Fibroblast of skin of abdomen (primary cell): ENCODE measurements around the gene STARD3.

ENCODE experiments used
- DNase-seq: peaks from one replicate; pipeline ENCODE4 v3.0.0-alpha.2; 2013

STARD3 gene

GRCh38 chr17:39639043-39639442 lies 2.1 kb downstream of the STARD3 start:
- DNase-seq, result no peak

GRCh38 chr17:39639566-39640458 lies 2.9 kb downstream of the STARD3 start:
- no peak for DNase-seq

DNA sequence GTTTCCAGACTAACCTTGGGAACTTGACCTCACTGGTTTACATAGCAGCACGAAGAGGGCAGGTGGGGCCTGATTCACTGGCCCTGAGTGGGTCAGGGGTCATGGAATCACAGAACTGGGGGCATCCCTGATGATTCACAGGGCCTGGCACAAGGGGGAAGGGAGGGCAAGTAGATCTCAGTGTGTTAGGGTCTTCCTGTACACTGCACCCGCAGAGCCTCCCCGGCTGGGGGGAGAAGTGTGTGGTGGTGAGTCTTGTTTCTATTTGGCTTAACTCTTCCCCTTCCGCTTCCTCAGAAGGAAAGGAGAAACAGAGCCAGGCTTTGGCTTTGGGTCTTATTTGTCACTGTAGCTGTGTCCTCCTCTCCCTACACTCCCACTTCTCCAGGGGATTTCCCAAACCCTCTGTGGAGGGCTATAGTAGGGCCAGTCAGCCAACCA lies 3.7 kb downstream of the STARD3 start:
- DNase-seq, result no peak

DNA sequence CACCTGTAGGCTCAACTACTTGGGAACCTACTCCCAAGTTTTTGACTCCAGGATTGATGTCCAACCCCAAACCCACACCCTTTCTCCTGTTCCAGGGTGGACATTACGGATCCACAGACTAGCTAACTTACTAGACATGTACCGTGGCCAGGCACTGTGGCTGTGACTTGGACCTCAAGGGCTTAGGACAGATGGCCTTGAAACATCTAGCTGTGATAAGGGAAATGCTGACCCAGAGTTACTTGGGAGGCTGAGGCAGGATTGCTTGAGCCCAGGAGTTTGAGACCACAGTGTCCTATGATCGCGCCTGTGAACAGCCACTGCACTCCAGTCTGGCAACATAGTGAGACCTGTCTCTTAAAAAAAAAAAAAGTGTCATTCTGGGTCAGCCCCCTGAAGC lies 4.2 kb downstream of the STARD3 start:
- DNase-seq, result no peak

- DNase-seq, result no peak
Observed at GRCh38 chr17:39641883-39642282, 4.9 kb downstream of the STARD3 start.

- DNase-seq, result no peak
Observed at GRCh38 chr17:39642291-39643074, 5.5 kb downstream of the STARD3 start.

DNA sequence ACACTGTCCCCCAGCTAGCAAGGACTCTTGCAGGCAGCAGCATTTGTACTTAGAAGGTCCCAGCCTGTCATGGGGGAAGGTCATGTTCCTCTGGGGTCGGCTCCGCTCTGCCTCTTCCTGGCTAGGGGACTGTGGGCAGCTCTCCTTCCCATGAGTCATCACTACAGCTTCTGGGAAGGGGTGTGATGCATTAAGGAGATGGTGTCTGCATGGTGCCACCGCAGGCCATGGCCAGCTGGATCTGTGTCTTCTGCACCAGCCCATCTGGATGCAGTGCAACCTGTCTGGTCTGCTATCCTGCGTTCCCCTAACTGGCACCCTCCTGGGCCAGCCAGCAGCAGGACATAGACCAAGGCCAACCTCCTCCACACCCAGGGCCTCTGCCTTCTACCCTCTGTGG lies 6.3 kb downstream of the STARD3 start:
- no peak for DNase-seq

- no peak for DNase-seq
Observed at GRCh38 chr17:39647256-39647655, 10.3 kb downstream of the STARD3 start.

DNA sequence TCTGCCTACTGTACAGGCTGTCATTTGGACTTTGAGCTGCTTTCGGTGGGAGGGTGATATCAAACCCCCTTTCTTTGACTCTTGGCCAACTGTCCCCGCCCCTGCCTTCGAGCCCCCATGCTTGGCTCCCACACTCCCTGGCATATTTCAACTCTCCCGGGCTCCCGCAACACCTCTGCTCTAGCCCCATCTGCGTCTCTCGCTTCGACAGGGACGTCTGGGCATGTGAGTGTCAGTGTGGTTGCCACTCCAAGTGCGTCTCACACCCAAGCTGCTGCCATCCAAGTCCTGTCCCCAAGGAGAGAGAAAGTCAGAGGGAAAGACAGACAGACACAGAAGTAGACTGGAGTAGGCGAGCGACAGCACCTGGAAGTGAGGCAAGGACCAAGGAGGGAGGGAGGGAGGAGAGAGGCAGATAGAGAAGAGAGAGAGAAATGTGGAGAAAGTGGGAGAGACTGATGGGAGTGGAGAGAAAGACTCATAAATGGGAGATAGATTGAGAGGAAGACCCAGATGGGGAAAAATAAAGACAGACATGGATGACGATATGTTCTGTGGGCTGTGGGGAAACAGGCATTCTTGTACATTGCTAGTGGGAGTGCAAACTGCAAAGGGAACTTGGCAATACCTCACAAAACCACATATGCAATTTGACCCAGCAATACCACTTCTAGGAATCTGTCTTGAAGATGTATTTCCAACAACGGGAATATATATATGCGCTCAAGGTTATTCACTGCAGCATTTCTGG lies 11.8 kb downstream of the STARD3 start:
- DNase-seq, result peak; percentile 85

DNA sequence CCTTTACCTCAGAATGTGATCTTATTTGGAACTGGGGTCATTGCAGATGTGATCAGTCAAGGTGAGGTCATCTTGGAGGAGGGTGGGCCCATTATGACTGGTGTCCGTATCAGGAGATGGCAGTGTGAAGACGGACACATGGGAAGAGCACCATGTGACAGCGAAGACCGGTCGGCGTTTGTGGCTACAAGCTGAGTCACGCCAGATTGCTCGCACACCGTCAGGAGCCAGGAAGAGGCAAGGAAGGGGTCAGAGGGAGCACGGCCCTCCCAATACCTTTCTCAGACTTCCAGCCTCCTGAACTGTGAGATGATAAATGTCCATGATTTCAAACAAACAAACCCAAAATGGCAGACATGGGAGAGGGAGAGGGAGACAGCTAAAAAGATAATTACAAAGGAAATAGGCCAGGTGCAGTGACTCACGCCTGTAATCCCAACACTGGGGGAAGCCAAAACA lies 13.2 kb downstream of the STARD3 start:
- DNase-seq, result no peak

- no peak for DNase-seq
Observed at GRCh38 chr17:39651923-39652586, 15.1 kb downstream of the STARD3 start.

DNA sequence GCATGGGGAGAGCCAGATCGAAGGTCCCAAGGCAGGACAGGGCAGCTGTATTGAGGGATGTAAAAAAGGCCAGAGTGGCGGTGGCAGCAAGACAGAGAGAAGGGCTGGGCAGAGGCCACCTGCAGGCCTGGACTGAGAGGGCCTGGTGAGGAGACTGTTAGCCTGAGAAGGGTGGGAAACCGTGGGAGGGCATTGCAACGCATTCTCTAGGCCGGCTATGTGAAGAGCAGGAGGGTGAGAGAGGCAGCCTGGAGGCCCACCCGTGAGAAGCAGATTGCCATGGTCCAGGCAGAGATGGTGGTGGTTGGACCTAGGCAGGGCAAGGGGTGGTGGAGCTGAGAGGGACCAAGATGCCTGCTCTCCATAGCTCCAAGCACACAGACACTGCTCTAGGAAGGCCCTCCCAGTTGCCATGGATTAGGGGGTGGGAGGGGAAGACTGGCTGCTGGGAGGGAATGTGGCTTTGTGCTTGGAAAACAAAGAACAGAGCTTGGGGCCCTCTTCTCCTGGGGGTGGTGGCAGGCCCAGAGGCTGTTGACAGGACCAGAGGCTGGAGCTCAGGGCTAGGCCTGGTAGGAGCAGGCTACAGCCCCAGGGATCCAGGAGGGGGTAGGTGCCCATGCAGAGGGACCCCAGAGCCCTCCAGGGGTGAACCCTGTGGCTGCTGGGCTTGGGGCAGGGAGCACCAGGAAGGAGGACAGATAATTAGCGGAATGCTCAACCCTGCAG lies 15.8 kb downstream of the STARD3 start:
- no peak for DNase-seq

GRCh38 chr17:39653316-39653661 lies 16.3 kb downstream of the STARD3 start:
- no peak for DNase-seq

- peak; percentile 28 for DNase-seq
Observed at GRCh38 chr17:39653662-39654331, 16.9 kb downstream of the STARD3 start.

DNA sequence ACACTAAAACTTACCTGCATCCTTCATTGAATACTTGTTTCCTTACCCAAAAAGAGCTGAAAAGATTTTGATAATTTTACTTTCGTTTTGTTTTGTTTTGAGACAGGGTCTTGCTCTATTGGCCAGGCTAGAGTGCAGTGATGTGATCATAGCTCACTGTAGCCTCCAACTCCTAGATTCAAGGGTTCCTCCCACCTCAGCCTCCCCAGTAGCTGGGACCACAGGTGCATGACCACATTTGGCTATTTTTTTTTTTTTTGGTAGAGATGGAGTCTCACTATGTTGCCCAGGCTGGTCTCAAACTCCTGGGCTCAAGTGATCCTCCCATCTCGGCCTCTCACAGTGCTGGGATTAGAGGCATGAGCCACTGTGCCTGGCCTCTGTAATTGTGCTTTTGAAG lies 18.2 kb downstream of the STARD3 start:
- DNase-seq, result no peak

- no peak for DNase-seq
Observed at GRCh38 chr17:39658346-39658745, 21.4 kb downstream of the STARD3 start.

DNA sequence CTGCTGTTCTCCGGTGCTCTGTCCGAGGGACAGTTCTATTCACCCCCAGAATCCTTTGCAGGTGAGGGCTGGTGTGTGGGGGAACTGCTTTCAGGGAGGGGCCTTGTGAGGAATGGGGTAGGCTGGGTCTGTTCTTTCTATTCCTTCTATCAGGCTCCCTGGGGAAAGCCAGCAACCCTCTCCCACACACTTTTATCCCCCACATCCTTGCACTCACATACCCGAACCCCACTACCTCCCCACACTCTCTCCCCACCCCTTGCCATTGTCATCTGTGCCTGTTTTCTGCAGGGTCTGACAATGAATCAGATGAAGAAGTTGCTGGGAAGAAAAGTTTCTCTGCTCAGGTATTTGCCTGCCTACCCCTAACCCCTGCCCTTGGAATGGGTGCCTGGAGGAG lies 21.8 kb downstream of the STARD3 start:
- DNase-seq, result no peak

- no peak for DNase-seq
Observed at GRCh38 chr17:39659279-39660010, 22.5 kb downstream of the STARD3 start.

DNA sequence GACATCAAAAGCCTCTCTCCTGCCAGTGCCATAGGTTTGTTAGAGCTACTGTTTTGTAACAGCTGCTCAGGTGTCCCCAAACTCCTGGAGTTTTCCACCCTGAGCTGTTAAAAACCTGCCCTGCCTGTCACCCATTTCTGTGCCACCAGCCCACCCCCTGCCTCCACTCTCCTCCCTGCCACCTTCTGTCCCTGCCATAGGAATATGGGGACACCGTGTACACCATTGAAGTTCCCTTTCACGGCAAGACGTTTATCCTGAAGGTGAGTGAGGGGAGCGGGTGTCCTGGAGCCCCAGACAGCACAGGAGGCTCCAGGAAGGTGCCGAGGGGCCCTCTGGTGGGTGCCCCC lies 23.0 kb downstream of the STARD3 start:
- no peak for DNase-seq
